ENCODE data around the gene AMPD2. TPM values are rescaled to one million over a fixed set of nuclear protein-coding genes. Genes with fewer than 3 reads are reported as not detected.

The AMPD2 gene
- total and polyA plus RNA-seq, 2 of the 8 experiments (the other 6 are each of a cell fraction or from before 2014, with no cell fraction given), result 37.2 to 67.7 TPM

DNA sequence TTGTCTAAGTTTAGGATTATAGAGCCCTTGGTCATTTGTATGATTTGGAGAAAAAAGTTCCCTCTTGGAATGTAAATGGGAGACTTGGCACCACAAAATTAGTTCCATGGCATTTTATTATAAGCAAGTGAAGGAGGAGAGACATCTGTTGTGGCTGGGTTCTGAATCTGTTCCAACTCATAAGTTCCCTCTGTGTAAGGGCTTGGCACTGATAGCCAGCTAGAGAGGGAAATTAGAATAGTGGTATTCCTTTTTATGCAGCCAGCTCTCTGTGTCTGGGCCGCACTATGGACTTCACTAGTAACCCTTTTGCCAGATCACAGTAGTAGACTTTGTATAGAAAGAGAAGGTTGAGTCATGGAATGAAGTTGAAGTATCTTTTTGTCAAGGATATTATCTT, 40.1 kb upstream of the AMPD2 start:
- Histone ChIP-seq H3K79me2 (ENCODE audit: control insufficient read depth in 1 of 2, insufficient read depth in 2 of 2, low read length in 2 of 2) (no peaks in the 10 kb centered on the region), H3K4me2 (ENCODE audit: insufficient read depth in 1 of 2, low read depth in 2 of 2, low read length in 2 of 2) (no peak overlapping the region), H2BK120ac (replicated peaks; ENCODE audit: low read depth, low read length) (no peak overlapping the region), H3K23me2 (ENCODE audit: low read depth, low read length) (no peaks in the 10 kb centered on the region), H3K27ac (ENCODE audit: low read depth, low read length) (no peak overlapping the region), H2BK20ac (ENCODE audit: low read length) (no peak overlapping the region), H4K91ac (replicated peaks; ENCODE audit: insufficient read length, low read length) (no peak overlapping the region), H2BK5ac (ENCODE audit: low read depth, low read length) (no peak overlapping the region), H2AFZ (ENCODE audit: low read length) (no peak overlapping the region), H3K23ac (ENCODE audit: insufficient read length) (no peak overlapping the region), H3K18ac (ENCODE audit: extremely low read depth, low read length) (no peak overlapping the region), H4K8ac (ENCODE audit: extremely low read depth, insufficient read depth, low read length) (no peak overlapping the region), H3K79me1 (ENCODE audit: low read depth, low read length) (no peaks in the 10 kb centered on the region), H2BK15ac (ENCODE audit: low read length) (no peak overlapping the region), H3K14ac (ENCODE audit: insufficient read length) (no peak overlapping the region), H3K56ac (replicated peaks; ENCODE audit: insufficient read length, low read depth, low read length) (no peak overlapping the region), H3K27me3 (replicated peaks in 1 of 4; ENCODE audit: control insufficient read depth in 3 of 4, extremely low read depth in 1 of 4, insufficient read depth in 3 of 4, low read length in 3 of 4) (no peaks in the 10 kb centered on the region), H3K4ac (replicated peaks; ENCODE audit: insufficient read length, low read depth, low read length) (no peak overlapping the region), H3K36me3 (ENCODE audit: control insufficient read depth in 2 of 4, insufficient read depth in 4 of 4, low read length in 3 of 4) (peaks cover 2 to 39% (median 14%) of the 10 kb centered on the region in 4 experiments; a peak in 7 of 8 replicates), H2AK5ac (ENCODE audit: low read depth, low read length) (no peak overlapping the region), H3K4me3 (ENCODE audit: extremely low read depth in 1 of 4, insufficient read depth in 2 of 4, low read depth in 3 of 4, low read length in 4 of 4) (no peak overlapping the region), H3K4me1 (replicated peaks in 1 of 4; ENCODE audit: control insufficient read depth in 3 of 4, insufficient read depth in 4 of 4, low read length in 3 of 4) (no peaks in the 10 kb centered on the region), H3K9me3 (ENCODE audit: insufficient read depth in 2 of 2, low read depth in 1 of 2, low read length in 1 of 2) (no peaks in the 10 kb centered on the region), H4K5ac (ENCODE audit: insufficient read length, low read depth, low read length) (no peak overlapping the region), H3K9ac (replicated peaks in 1 of 4; ENCODE audit: extremely low read depth in 1 of 4, low read depth in 3 of 4, low read length in 3 of 4) (no peak overlapping the region), H4K20me1 (replicated peaks in 1 of 2; ENCODE audit: control insufficient read depth in 1 of 2, insufficient read depth in 2 of 2, low read length in 2 of 2) (no peaks in the 10 kb centered on the region), H2BK12ac (ENCODE audit: low read depth, low read length) (no peak overlapping the region)
- ChIA-PET CTCF (ENCODE audit: partially characterized antibody) (interaction anchor here (0.9 to 1.2 kb wide), 5 partner anchors 10 to 404 kb away, joined by 3 to 4 read pairs (median 3); no protein-coding TSS in a partner anchor), POLR2A (ENCODE audit: partially characterized antibody) (no interaction called here)
- WGBS, 2 experiments (ENCODE audit: extremely low coverage in 1 of 2, insufficient coverage in 1 of 2, insufficient read length in 1 of 2, insufficient replicate concordance in 2 of 2, low coverage in 1 of 2, low lambda C conversion rate in 2 of 2, missing lambda C conversion rate in 1 of 2), result 88% methylated on average over 1 of the region's 1 CpG; no CpG with 5 or more reads in 1 of the 2 experiments
- DNase-seq (ENCODE audit: low read depth in 1 of 2, low spot score in 2 of 2), result no peak
- TF ChIP-seq PHF8 (conservative IDR thresholded peaks at IDR 0.05; ENCODE audit: low read depth, low read length) (no peak), HDAC6 (IDR thresholded peaks at IDR 0.05; ENCODE audit: low read depth, low read length) (no peak), SIRT6 (IDR thresholded peaks at IDR 0.05; ENCODE audit: low read length) (no peak), ASH2L (IDR thresholded peaks at IDR 0.05; ENCODE audit: low read length) (no peak)
- FAIRE-seq, result no peak

Data from H1 (cell line).